ENCODE measurements around the gene RNASE12.

- TF ChIP-seq, protein P1, sequence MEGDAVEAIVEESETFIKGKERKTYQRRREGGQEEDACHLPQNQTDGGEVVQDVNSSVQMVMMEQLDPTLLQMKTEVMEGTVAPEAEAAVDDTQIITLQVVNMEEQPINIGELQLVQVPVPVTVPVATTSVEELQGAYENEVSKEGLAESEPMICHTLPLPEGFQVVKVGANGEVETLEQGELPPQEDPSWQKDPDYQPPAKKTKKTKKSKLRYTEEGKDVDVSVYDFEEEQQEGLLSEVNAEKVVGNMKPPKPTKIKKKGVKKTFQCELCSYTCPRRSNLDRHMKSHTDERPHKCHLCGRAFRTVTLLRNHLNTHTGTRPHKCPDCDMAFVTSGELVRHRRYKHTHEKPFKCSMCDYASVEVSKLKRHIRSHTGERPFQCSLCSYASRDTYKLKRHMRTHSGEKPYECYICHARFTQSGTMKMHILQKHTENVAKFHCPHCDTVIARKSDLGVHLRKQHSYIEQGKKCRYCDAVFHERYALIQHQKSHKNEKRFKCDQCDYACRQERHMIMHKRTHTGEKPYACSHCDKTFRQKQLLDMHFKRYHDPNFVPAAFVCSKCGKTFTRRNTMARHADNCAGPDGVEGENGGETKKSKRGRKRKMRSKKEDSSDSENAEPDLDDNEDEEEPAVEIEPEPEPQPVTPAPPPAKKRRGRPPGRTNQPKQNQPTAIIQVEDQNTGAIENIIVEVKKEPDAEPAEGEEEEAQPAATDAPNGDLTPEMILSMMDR (conservative IDR thresholded peaks at IDR 0.05; ENCODE audit: low read depth in 2 of 2) = no peak
- no peak for TF ChIP-seq EZH2 (IDR thresholded peaks at IDR 0.05; ENCODE audit: low read depth, unreplicated experiment)
- TF ChIP-seq JUNB (IDR thresholded peaks at IDR 0.05; ENCODE audit: unreplicated experiment) = no peak
- TF ChIP-seq, protein P2, sequence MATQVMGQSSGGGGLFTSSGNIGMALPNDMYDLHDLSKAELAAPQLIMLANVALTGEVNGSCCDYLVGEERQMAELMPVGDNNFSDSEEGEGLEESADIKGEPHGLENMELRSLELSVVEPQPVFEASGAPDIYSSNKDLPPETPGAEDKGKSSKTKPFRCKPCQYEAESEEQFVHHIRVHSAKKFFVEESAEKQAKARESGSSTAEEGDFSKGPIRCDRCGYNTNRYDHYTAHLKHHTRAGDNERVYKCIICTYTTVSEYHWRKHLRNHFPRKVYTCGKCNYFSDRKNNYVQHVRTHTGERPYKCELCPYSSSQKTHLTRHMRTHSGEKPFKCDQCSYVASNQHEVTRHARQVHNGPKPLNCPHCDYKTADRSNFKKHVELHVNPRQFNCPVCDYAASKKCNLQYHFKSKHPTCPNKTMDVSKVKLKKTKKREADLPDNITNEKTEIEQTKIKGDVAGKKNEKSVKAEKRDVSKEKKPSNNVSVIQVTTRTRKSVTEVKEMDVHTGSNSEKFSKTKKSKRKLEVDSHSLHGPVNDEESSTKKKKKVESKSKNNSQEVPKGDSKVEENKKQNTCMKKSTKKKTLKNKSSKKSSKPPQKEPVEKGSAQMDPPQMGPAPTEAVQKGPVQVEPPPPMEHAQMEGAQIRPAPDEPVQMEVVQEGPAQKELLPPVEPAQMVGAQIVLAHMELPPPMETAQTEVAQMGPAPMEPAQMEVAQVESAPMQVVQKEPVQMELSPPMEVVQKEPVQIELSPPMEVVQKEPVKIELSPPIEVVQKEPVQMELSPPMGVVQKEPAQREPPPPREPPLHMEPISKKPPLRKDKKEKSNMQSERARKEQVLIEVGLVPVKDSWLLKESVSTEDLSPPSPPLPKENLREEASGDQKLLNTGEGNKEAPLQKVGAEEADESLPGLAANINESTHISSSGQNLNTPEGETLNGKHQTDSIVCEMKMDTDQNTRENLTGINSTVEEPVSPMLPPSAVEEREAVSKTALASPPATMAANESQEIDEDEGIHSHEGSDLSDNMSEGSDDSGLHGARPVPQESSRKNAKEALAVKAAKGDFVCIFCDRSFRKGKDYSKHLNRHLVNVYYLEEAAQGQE (IDR thresholded peaks at IDR 0.05; ENCODE audit: unreplicated experiment) = no peak
- no peak for TF ChIP-seq POLR2AphosphoS5 (IDR thresholded peaks at IDR 0.05; ENCODE audit: low read depth)
Observed at GRCh38 chr14:20569066-20569465, 22.1 kb downstream of the RNASE12 start.

Data from GM23338 (cell line).